ENCODE measurements around the gene TMEM53. TPM values are rescaled to one million over a fixed set of nuclear protein-coding genes. Genes with fewer than 3 reads are reported as not detected.
"Not testable (repeated sequence)": the region's sequence is repeated elsewhere in the genome, so short reads cannot be mapped to it uniquely, and the experiment has no call there.

Gene TMEM53
- total RNA-seq, 1 experiment from 2014 or later = 14.9 TPM

GRCh38 chr1:44672961-44673674, 1.2 kb downstream of the TMEM53 start:
- DNase-seq (ENCODE audit: low read depth) = no peak

GRCh38 chr1:44672254-44672955, 1.9 kb downstream of the TMEM53 start:
- peak; percentile 97 for DNase-seq (ENCODE audit: low read depth)

GRCh38 chr1:44670751-44671640, 3.3 kb downstream of the TMEM53 start:
- no peak for DNase-seq (ENCODE audit: low read depth)

- not testable (repeated sequence) for DNase-seq (ENCODE audit: low read depth)
These were observed 7.6 kb downstream of the TMEM53 start for GRCh38 chr1:44666719-44667118.

- DNase-seq (ENCODE audit: low read depth) = no peak
These were observed 9.4 kb downstream of the TMEM53 start for GRCh38 chr1:44664730-44665370.

GRCh38 chr1:44663417-44663816, 10.9 kb downstream of the TMEM53 start:
- no peak for DNase-seq (ENCODE audit: low read depth)

- no peak for DNase-seq (ENCODE audit: low read depth)
These were observed 11.6 kb downstream of the TMEM53 start for GRCh38 chr1:44662683-44663030.

GRCh38 chr1:44661781-44662682, 12.2 kb downstream of the TMEM53 start:
- DNase-seq (ENCODE audit: low read depth) = no peak

GRCh38 chr1:44660176-44660575, 14.1 kb downstream of the TMEM53 start:
- DNase-seq (ENCODE audit: low read depth) = peak; percentile 41

GRCh38 chr1:44659566-44659965, 14.7 kb downstream of the TMEM53 start:
- DNase-seq (ENCODE audit: low read depth) = no peak

- DNase-seq (ENCODE audit: low read depth) = peak; percentile 30
These were observed 18.7 kb downstream of the TMEM53 start for GRCh38 chr1:44655609-44656008.

- DNase-seq (ENCODE audit: low read depth) = no peak
These were observed 19.6 kb downstream of the TMEM53 start for GRCh38 chr1:44654621-44655187.

- no peak for DNase-seq (ENCODE audit: low read depth)
These were observed 20.9 kb downstream of the TMEM53 start for GRCh38 chr1:44653107-44653964.

GRCh38 chr1:44652445-44653106, 21.7 kb downstream of the TMEM53 start:
- peak; percentile 60 for DNase-seq (ENCODE audit: low read depth)

- DNase-seq (ENCODE audit: low read depth) = no peak
These were observed 23.2 kb downstream of the TMEM53 start for GRCh38 chr1:44651069-44651468.

GRCh38 chr1:44650159-44650831, 24.0 kb downstream of the TMEM53 start:
- DNase-seq (ENCODE audit: low read depth) = no peak

- no peak for DNase-seq (ENCODE audit: low read depth)
These were observed 24.5 kb downstream of the TMEM53 start for GRCh38 chr1:44649788-44650158.

- no peak for DNase-seq (ENCODE audit: low read depth)
These were observed 25.6 kb downstream of the TMEM53 start for GRCh38 chr1:44648529-44649250.

All from RPMI7951 (cell line).